CD4-positive, alpha-beta T cell treated with Interleukin-1 beta for 1 hour (primary cell): ENCODE measurements around the gene DCTN4.

Experiments
- DNase-seq, 2 donors: peaks; one replicate each; pipeline ENCODE4 v3.0.0-alpha.2; 2020 to 2022

The DCTN4 gene

GRCh38 chr5:150662731-150663516, 95.9 kb downstream of the DCTN4 start:
- no peak for DNase-seq

DNA sequence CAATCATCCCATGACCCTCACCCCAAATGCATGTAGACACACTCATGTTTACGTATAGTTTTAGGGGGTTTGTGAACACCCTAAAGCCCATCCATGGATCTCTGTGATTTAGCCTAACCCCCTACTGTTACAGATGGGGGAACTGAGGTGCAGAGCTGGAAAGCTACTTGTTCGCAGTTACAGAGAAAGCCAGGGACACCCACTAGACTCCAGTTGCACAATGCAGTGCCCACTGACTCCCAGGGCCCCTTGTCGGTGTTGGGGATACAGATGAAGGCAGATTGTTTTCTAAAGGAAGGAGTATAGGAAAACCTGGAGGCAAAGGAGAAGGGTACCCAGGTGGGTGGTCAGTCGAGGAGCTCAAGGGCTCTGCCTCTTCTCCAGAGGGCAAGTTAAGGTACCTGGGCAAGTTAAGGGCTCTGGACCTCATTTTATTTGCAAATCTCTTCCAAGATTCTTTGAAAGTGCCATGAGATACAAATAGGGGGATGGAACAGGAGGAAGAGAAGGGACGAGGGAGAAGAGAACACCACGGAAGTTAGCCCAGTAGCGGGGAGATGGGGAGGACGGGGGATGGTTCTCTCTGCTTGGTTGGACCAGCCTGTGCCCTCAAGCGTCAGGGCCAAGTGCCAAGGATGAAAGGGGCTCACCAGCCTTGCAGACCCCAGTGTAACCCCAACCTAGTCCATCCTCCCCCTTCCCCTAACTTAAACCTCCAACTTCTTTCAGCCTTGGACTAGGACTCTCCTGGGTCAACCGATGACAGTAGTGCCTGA, 96.8 kb downstream of the DCTN4 start:
- DNase-seq, result no peak

DNA sequence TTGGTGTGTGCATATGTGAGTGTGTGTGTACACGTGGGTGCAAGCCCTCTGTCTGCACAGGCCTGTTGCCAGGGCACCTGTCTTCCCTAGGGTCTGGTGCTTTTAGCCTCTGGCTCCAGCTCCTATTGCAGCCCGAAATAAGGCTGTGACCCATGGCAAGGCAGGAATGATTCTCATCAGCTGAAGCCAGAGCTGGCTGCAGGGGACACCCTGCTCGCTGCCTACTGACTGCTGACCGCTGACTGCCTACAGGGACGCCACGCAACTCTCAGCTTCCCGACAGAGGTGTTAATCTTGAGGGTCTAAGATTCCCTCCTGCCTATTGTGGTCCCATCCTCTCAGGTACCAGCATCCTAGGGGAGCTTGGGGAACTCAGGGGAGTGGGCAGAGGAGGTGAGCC, 97.7 kb downstream of the DCTN4 start, which contains the start of gene MYOZ3:
Gene MYOZ3, plus strand, starts transcription at position 166 of the 400 bp plus-strand sequence. CDS start 1,691 bp downstream, outside the sequence.
- no peak for DNase-seq

- DNase-seq, result no peak
These were observed 98.5 kb downstream of the DCTN4 start for GRCh38 chr5:150660108-150660831.

DNA sequence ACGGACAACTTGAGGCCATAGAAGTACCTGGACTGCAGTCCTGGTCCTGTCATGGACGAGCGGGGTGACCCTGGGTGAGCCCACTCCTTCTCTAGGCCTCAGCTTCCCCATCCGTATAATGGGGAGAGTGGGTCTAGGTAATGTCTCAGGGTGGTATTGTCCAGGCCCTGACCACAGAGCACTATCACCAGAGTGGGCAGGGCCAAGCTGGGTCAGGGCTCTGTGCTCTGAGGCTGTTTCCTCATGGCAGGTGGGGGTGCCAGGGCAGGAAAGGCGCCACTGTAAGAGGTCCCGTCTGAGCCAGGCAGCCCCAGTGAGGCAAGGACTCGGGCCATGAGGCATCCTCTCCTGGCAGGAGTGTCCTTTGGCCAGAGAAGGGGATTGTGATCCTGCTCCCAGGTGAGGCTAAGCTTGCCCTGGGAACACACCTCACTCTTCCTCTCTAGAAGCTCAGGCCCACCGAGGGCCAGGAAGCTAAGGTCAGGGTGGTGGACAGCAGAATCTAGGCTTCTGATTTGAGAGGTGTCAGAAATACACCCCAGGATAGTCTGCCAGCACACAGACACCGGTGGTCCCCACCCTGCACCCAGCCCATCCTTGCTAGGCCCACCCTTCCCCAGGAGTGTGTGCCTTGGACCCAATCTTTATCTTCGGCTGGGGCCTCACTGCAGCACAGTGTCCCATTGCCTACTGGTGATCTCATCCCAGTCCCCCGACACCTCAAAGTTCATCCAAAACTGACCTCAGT, 99.3 kb downstream of the DCTN4 start:
- DNase-seq, result no peak

DNA sequence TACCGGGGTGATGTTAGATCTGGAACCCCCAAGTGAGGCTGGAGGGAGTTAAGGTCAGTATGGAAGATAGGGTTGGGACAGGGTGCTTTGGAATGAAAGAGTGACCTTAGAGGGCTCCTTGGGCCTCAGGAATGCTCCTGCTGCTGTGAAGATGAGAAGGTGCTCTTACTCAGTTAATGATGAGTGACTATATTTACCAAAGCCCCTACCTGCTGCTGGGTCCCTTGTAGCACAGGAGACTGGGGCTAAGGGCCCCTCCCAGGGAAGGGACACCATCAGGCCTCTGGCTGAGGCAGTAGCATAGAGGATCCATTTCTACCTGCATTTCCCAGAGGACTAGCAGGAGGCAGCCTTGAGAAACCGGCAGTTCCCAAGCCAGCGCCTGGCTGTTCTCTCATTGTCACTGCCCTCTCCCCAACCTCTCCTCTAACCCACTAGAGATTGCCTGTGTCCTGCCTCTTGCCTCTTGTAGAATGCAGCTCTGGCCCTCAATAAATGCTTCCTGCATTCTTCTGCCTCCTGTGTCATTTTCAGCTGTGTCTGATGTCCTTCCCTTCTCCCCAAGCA, 100.0 kb downstream of the DCTN4 start:
- DNase-seq, result no peak
